Fibroblast of skin of scalp (primary cell): Measurements from ENCODE around the gene BBLN. TPM values are rescaled to one million over a fixed set of nuclear protein-coding genes. Genes with fewer than 3 reads are reported as not detected.
"Not testable (repeated sequence)": the region's sequence is repeated elsewhere in the genome, so short reads cannot be mapped to it uniquely, and the experiment has no call there.

Source experiments
- DNase-seq: peaks from one replicate; pipeline ENCODE4 v3.0.0-alpha.2; 2013
- polyA plus RNA-seq, 2 experiments: library from polyadenylated mRNA; unstranded; fragments of 120-200 nt; gene quantifications; one replicate each; pipeline ENCODE4 v1.2.1, GENCODE V29; 2013; ENCODE audit not compliant: insufficient read length in 2 of 2

Gene BBLN, protein sequence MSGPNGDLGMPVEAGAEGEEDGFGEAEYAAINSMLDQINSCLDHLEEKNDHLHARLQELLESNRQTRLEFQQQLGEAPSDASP
- polyA plus RNA-seq (2013, experiment 1 of 2; ENCODE audit: insufficient read length), result 36.6 TPM
- 34.5 TPM for polyA plus RNA-seq (2013, experiment 2 of 2; ENCODE audit: insufficient read length)

DNA sequence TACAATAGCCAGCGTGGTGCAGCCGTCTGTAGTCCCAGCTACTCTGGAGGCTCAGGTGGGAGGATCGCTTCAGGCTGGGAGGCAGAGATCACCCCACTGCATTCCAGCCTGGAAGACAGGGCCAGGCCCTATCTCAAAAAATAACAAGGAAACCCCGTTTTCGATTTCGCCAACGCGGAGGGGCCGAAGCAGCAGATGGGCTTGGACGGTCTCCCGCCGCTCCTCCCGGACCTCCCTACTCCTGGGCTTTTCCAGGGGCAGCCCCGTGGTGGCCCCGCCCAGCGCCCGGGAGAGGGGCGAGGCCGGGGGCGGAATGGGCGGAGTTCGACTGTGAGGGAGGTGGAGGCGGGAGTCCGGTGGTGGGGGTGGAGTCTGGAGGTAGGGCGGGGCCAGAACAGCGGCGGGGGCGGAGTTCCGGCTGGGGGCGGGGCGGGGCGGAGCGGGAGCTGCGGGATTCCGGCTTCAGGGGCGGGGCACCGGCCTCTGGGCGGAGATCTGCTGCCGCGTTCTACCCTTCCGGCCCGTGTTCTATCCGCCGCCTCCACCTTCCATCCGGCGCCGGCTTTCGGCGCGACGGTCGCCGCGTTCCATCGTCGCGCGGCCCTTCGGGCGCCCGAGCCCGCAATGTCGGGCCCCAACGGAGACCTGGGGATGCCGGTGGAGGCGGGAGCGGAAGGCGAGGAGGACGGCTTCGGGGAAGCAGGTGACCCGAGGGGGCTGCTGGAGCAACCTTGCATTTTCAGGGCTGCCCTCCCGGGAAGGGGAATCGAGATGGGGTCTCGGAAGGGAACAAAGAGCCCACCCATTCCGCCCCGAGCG lies at the start of gene BBLN:
TSS of gene BBLN (plus strand) at position 482 of the 819 bp plus-strand sequence. CDS start at position 625, 143 bp downstream.
- peak; percentile 95 for DNase-seq

DNA sequence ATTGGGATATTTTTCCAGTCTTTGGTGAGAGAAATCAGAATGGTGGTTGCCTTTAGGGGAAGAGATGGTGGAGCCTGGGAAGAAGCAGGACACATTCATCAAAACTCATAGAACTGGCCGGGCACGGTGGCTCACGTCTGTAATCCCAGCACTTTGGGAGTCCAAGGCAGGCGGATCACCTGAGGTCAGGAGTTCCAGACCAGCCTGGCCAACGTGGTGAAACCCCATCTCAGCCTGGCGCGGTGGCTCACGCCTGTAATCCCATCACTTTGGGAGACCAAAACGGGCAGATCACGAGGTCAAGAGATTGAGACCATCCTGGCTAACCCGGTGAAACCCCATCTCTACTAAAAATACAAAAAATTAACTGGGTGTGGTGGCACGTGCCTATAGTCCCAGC lies 48.3 kb upstream of the BBLN start:
- not testable (repeated sequence) for DNase-seq

GRCh38 chr9:128113526-128114325 lies 46.3 kb upstream of the BBLN start:
- DNase-seq, result no peak

DNA sequence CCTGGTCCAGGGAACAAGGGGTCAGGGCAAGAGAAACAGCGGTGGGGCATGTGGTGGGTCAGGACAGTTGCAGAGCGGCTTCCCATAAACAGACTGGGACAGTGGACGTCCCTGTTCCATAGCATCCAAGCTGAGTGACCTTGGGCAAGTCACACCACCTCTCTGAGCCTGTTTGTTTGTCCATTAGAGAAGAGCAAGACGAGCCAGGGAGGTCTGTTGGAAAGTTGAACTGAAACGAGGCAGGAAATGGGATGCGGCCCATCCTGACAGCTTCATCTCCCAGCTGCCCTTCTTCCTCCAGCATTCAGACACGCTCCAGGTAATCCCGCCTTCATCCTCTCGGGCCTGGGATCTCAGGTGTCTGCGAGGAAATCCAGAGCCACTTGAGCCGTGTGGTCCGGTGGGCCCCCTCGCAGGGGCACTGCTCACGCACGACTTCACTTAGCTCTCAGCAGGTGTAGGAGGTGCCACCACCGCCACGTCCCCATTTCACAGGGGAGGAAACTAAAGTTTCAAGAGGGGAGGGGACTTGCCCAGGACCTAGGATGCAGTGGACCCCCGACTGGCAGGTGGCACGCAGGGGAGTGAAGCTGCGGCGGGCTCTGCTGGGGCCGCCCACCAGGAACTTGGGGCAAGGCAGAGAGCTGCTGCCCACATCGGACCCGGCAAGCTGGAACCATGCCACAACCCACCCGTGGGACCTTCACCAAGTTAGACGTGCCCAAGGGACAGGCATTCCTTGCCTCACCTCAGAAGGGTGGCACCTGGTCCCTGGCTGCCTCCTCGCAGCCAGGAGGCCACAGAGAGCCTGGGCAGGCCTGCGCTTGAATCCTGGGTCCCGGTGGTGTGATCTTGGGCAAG lies 45.5 kb upstream of the BBLN start:
- DNase-seq, result no peak

DNA sequence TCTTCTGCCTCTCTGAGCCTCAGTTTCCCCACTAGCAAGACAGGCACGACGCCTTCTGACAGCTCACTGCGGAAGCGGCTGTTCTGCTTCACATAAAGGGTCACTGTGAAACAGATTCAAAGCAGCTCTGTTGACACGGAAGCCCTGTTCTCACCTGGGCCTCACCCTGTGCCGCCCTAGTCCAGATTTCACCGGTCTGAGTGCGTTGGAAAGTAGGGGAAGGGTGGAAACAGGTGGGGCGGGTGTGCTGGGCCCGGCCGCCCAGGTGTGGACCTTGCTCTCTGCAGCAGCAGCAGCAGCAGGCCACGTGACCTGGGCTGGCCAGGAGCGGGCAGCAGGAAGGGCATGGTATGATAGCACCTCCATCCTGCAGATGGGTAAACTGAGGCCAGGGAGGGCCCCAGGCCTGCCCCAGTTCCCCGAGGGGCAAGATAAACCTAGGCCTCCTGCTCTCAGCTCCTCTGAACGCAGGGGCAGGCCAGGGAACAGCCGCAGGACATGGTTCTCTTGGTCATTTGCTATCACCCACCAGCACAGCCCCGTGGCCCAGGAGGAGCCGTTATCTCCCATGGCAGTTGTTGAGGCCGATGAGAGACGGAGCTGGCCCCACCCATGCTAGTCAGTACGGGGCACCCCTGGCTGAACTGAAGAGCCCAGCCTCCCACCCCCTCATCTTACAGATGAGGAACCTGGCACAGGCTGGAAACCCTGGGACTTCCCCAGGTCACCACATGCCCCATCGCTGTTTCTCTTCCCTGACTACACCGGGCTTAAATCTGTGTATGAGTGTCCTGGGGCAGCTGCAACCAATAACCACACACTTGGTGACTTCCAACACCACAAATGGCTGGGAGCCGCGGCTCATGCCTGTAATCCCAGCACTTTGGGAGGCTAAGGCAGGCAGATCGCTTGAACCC lies 44.6 kb upstream of the BBLN start:
- DNase-seq, result no peak

GRCh38 chr9:128116104-128117083 lies 43.7 kb upstream of the BBLN start:
- no peak for DNase-seq

GRCh38 chr9:128117613-128118471 lies 42.2 kb upstream of the BBLN start:
- DNase-seq, result peak; percentile 84

DNA sequence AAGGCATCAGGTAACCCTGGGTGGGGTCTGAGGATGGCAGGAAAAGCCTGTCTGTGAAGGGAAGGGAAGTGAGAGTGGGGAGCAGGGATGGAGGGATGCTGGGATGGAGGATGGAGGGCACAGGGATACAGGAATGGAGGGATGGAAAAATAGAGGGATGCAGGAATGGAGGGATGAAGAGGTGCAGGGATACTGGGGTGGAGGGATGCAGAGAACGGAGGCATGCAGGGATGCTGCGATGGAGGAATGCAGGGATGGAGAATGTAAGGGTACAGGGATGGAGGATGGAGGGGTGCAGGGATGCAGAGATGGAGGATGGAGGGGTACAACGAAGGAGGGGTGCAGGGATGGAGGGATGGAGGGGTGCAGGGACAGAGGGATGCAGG lies 41.6 kb upstream of the BBLN start:
- no peak for DNase-seq

DNA sequence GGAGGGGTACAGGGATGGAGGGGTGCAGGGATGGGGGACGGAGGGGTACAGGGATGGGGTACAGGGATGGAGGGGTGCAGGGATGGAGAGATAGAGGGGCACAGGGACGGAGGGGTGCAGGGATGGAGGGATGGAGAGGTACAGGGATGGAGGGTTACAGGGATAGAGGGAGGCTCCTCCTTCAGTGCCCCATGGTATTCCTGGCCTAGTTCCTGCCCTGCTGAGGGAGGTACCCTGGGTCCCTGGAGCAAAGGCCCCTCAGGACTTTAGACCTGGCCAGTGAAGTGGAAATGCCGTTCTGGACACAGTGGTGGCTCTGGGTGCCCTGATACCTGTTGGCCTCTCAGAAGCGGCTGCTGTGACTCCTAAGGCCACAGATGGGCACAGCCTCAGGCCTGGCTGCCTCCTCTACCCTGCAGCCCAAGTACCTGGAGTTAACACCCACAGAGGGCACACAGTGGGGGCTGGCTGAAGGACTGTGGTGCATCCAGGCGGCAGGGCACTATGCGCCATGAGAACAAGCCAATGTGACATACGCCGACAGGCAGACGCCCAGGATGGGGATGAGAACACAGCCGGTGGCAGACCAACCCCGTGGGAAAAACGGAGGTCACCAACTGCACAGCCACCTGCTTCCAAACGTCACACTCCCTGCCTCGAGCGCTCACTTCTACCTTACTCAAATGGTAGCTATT lies 40.9 kb upstream of the BBLN start:
- no peak for DNase-seq

- no peak for DNase-seq
Measured at GRCh38 chr9:128120061-128120740, 39.9 kb upstream of the BBLN start.

DNA sequence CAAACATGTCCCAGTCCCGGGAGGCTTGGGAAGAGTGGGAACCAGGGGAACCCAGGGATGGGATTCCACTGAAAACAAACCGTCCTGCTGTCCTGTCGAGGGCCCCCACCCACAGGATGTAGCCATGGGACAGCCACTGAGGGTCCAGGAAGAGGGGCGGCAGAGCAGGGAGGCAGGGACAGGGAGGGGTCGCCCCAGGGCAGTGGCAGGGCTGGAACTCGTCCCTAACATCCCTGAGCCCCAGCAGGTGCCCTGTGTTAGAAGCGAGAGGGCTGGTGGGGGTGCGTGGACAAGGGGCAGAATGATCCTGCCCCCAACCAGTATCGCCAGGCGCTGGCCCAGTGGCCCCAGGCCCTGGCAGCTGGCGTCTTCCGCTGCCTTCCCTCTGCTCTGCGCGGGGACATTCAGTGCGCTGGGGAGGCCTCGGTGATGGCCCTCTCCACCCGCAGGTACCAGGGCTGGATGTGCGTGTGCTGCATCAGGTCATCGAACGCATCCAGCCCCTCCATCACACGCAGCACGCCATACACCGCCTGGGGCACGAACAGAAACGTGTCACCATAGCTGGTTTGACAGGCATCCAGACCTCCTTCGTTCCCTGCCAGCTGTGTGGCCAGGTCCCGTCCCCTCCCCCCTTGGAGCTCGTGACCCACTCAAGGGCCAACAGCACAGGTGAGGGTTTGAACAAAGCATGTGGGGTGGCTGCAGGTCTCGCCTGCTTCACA lies 39.2 kb upstream of the BBLN start:
- DNase-seq, result no peak

DNA sequence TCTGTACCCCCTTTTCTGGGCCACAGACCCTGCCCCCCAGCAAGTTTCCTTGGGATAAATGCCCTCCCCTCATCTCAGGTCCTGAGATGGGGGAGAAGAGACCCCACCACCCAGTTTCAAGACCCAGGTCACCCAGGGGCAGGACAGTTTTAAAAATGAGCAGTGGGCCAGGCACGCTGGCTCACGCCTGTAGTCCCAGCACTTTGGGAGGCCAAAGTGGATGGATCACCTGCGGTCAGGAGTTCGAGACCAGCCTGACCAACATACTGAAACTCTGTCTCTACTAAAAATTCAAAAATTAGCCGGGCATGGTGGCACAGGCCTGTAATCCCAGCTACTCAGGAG lies 38.6 kb upstream of the BBLN start:
- no peak for DNase-seq

DNA sequence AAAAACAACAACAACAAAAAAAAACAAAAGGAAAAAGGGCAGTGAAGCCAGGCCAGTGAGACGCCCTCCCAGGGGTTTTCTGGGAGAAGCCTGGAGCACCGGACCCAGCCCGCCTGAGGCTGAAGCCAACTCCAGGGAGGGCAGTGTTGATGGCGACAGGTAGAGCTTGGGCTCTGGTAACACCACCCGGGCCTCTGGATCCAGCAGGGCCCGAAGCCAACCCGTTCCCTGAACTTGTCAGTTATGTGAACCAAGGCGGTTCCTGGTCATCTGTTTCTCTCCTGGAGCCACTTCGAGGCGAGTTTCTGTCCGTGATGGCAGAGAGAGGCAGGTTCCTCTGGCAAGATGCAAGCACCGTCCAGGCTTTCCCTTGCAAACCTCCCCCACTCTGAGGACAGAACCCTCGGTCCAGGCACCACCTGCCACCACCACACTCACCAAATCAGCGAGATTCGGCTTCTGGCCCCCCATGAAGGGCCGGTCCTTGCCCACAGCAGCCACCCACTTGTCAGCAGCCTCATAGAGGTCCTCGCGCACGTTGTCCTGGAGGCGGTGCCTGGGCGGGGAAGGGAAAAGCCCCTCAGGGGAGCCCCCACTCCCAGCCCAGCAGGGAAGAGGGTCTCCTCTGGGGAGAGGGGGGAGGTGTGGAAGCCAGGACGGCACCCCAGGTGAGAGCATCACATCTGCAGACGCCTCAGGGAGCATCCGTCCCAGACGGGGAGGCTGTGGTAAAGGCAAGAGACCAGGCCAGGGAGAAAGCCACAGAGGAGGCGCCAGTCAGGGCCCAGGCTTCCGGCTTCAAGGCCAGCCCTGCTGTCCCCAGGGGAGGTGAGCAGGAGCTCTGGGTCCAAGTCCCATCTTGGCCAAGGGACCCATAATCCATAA lies 37.9 kb upstream of the BBLN start:
- no peak for DNase-seq

DNA sequence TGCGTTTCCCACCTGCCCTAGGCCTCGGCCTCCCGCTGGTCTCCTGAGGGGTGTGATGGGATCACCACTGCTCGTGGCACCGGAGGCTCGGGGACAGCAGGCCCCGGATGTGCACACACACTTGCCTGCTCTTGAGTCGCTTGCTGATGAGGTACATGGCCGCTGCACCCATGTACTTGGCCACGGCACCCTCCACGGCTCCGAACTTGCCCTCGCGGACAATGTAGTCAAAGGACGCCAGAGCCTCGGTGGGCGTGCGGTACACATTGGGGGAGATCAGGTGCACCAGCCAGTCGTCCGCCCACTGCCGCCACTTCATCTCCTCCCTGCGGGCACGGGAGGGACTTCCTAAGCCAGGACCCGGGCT lies 37.3 kb upstream of the BBLN start:
- no peak for DNase-seq

DNA sequence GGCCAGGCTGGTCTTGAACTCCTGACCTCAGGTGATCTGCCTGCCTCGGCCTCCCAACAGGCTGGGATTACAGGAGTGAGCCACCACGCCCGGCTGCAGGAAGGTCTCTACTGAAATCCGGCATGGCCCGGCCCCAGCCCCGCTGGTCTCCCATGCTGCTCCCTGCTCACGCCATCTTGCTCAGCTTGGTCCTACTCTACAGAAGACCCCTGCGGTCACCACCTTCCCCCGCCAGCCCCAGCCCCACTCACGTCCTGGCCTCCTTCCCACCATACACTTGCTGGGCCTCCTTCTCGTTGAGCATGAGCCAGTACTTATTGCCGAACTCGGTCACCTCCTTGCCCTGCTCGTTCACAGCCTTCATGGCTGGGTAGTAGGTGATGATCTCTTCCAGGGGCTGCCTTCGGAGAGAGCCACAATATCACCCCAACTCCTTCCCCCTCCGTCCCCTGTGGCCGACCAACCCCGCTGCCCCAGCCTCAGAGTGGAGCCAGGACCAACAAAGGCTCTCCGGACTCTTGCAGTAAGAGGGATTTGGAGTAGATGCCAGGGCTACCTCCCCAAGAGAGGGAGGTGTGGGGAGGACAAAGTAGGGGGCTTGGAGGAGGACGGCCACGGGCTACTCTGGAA lies 36.5 kb upstream of the BBLN start:
- no peak for DNase-seq

DNA sequence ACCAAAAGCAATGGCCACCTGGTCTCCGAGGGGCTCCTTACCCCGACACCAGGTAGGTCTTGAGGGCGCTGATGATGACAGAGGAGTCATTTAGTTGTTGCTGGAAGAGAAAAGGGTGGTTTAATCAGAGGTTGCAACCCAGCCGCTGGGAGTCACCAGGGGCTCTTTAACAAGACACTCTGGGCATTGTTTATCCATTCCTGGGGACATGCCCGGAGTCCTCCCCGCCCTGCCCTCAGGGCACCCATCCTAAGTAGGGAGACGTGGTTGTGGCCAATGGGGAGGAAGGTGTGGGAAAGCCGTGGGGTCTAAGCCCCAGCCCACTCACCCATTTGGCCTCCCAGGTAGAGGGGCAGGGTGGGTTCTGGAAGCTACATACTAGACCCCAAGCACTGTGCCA lies 35.6 kb upstream of the BBLN start:
- DNase-seq, result no peak
